K562 (cell line): ENCODE measurements around the gene MAP4K5. TPM values are rescaled to one million over a fixed set of nuclear protein-coding genes. Genes with fewer than 3 reads are reported as not detected.

Source experiments
- ATAC-seq: fragments of 200-7000 bp; cut with Tn5 transposase; 3 replicates; pipeline ENCODE4 v1.9.1; 2020; ENCODE audit warnings: moderate library complexity
- BruUV-seq: library from RNA; stranded (reverse); fragments of 400-500 nt; replicated peaks from 2 replicates; lab custom pipeline; 2021; lab: Mats Ljungman, UMichigan
- CTCF ChIA-PET: fragments of 300-600 bp; formaldehyde crosslinking; extraction: SDS; loops from one replicate; lab custom pipeline; 2021; ENCODE audit warnings: low intra/inter-chr PET ratio; lab: Yijun Ruan, JAX
- POLR2A ChIA-PET: fragments of 300-600, 350-650 bp; sonication (Branson Sonifier 250); formaldehyde crosslinking; extraction: SDS; loops from one replicate; lab custom pipeline; 2021; ENCODE audit warnings: antibody characterized with exemption, inconsistent platforms; lab: Yijun Ruan, JAX
- DNase-seq, 4 experiments: peaks; one replicate each; pipeline versions ENCODE4 v3.0.0 to v3.0.0-alpha.2; 2011 to 2018; ENCODE audit warnings: low spot score in 3 of 4, mixed read lengths in 3 of 4; ENCODE audit errors: extremely low read depth in 1 of 4
- FAIRE-seq: peaks from 2 replicates; lab custom pipeline; 2011; peaks lifted over from hg19 to GRCh38; lab: Jason Lieb, UNC
- H2AFZ ChIP-seq: 2 replicates; pipeline ENCODE4 v1.6.0; 2011; ENCODE audit warnings: low read depth, low read length, control low read depth, inconsistent platforms
- H3K27ac ChIP-seq: fragments of 200-600 bp; 3 replicates; pipeline ENCODE4 v1.8.0; 2011; ENCODE audit warnings: low read depth, mild to moderate bottlenecking, control low read depth, inconsistent platforms, low read length, moderate library complexity, mixed read lengths; ENCODE audit errors: extremely low read depth
- H3K27me3 ChIP-seq, 2 experiments: fragments of 300-600 bp in 1 of 2; 2 replicates in 1 of 2; 3 replicates in 1 of 2; pipeline versions ENCODE4 v1.6.0 to v1.8.0; 2011; ENCODE audit warnings: inconsistent platforms in 2 of 2, low read length in 2 of 2, mild to moderate bottlenecking in 1 of 2, mixed read lengths in 1 of 2, moderate library complexity in 1 of 2; ENCODE audit not compliant: control insufficient read depth in 2 of 2, insufficient read depth in 2 of 2
- H3K36me3 ChIP-seq: fragments of 300-600 bp; 3 replicates; pipeline ENCODE4 v1.8.0; 2011; ENCODE audit warnings: mild to moderate bottlenecking, low read length, inconsistent platforms; ENCODE audit not compliant: control insufficient read depth, insufficient read depth
- H3K4me1 ChIP-seq, 2 experiments: fragments of 200-600 bp in 1 of 2; replicated peaks in 1 of 2; 2 replicates in 1 of 2; 3 replicates in 1 of 2; pipeline versions ENCODE4 v1.5.1 to v1.8.0; 2011; ENCODE audit warnings: inconsistent platforms in 2 of 2, low read length in 2 of 2, mild to moderate bottlenecking in 1 of 2, mixed read lengths in 1 of 2, moderate library complexity in 1 of 2; ENCODE audit not compliant: control insufficient read depth in 2 of 2, insufficient read depth in 2 of 2
- H3K4me2 ChIP-seq: 2 replicates; pipeline ENCODE4 v1.6.1; 2011; ENCODE audit warnings: low read length, control low read depth, inconsistent platforms, mixed read lengths; ENCODE audit not compliant: insufficient read depth
- H3K4me3 ChIP-seq: fragments of 200-600 bp; sonication (generic), shearing (Covaris generic); 2 replicates; pipeline ENCODE4 v1.5.1; 2016; ENCODE audit warnings: control low read depth, inconsistent platforms
- H3K79me2 ChIP-seq: fragments of 200-600 bp; 3 replicates; pipeline ENCODE4 v1.8.0; 2011; ENCODE audit warnings: low read length, inconsistent platforms; ENCODE audit not compliant: control insufficient read depth, insufficient read depth
- H3K9ac ChIP-seq, 2 experiments: 2 replicates each; pipeline versions ENCODE4 v1.6.0 to v1.6.1; 2011; ENCODE audit warnings: low read depth in 2 of 2, low read length in 2 of 2, control low read depth in 1 of 2, inconsistent platforms in 1 of 2, mild to moderate bottlenecking in 1 of 2, mixed read lengths in 1 of 2; ENCODE audit not compliant: insufficient read depth in 1 of 2
- H3K9me1 ChIP-seq: one replicate; pipeline ENCODE4 v1.6.0; 2011; ENCODE audit warnings: inconsistent platforms, mild to moderate bottlenecking, low read length, moderate library complexity; ENCODE audit not compliant: control insufficient read depth, insufficient read depth
- H3K9me3 ChIP-seq: replicated peaks from 2 replicates; pipeline ENCODE4 v1.5.1; 2011; ENCODE audit warnings: low read depth, low read length, inconsistent platforms; ENCODE audit not compliant: control insufficient read depth, insufficient read depth
- H4K20me1 ChIP-seq: replicated peaks from 2 replicates; pipeline ENCODE4 v1.6.1; 2011; ENCODE audit warnings: low read length, inconsistent platforms, mixed read lengths; ENCODE audit not compliant: control insufficient read depth, insufficient read depth
- BRD9 ChIP-seq: fragments of 450-650 bp; IDR thresholded peaks from 2 replicates; pipeline ENCODE4 v1.6.1; 2018; ENCODE audit warnings: low read depth; ENCODE audit not compliant: partially characterized antibody
- CREM ChIP-seq: IDR thresholded peaks from 2 replicates; pipeline ENCODE4 v1.6.1; 2014; ENCODE audit warnings: antibody characterized with exemption, low read depth
- MTA3 ChIP-seq: fragments of 450-650 bp; formaldehyde crosslinking; IDR thresholded peaks from 2 replicates; pipeline ENCODE4 v1.6.1; 2017; ENCODE audit warnings: mild to moderate bottlenecking, borderline replicate concordance
- NFIC ChIP-seq: fragments of 450-650 bp; IDR thresholded peaks from 2 replicates; pipeline ENCODE4 v1.6.1; 2017; ENCODE audit warnings: mild to moderate bottlenecking, inconsistent platforms
- RAD51 ChIP-seq: fragments of 450-650 bp; IDR thresholded peaks from 2 replicates; pipeline ENCODE4 v1.7.1; 2016; ENCODE audit warnings: low read depth, mild to moderate bottlenecking, borderline replicate concordance
- TRIM28 ChIP-seq: fragments of 450-650 bp; IDR thresholded peaks from 2 replicates; pipeline ENCODE4 v1.6.1; 2017
- XRCC3 ChIP-seq: fragments of 450-650 bp; IDR thresholded peaks from 2 replicates; pipeline ENCODE4 v1.6.1; 2017; ENCODE audit warnings: mild to moderate bottlenecking, moderate library complexity
- ZBED1 ChIP-seq: IDR thresholded peaks from 2 replicates; pipeline ENCODE4 v1.6.1; 2014
- ZNF23 ChIP-seq: fragments of 250-450 bp; sonication (Bioruptor Pico); IDR thresholded peaks from 2 replicates; pipeline ENCODE4 v1.4.0; 2020; ENCODE audit warnings: mild to moderate bottlenecking
- ZNF785 ChIP-seq: fragments of 250-450 bp; sonication (Bioruptor Pico); IDR thresholded peaks from 2 replicates; pipeline ENCODE4 v1.4.0; 2020; ENCODE audit warnings: mild to moderate bottlenecking
- ZNF830 ChIP-seq: fragments of 250-450 bp; sonication (Bioruptor Pico); IDR thresholded peaks from 2 replicates; pipeline ENCODE4 v1.5.0; 2021; ENCODE audit warnings: mild to moderate bottlenecking
- WGBS: fragments of 100-300 bp; shearing (Covaris generic); methylation state at CpG from one replicate; pipeline ENCODE4 v1.1.6; 2016; ENCODE audit warnings: low coverage, mixed read lengths; ENCODE audit not compliant: insufficient coverage; ENCODE audit errors: missing lambda C conversion rate; 5-methylcytosine and 5-hydroxymethylcytosine counted together
- in situ Hi-C: fragments of 300-500 bp; cut with MboI; formaldehyde crosslinking; loops from 4 replicates; pipeline ENCODE4 v1.15.0; 2018; ENCODE audit warnings: inconsistent platforms, mixed read lengths
- intact Hi-C: fragments of 100-400 bp; cut with micrococcal nuclease; formaldehyde crosslinking; loops from 2 replicates; pipeline ENCODE4 v1.14.2; 2022
- polyA plus RNA-seq, 8 experiments: library from polyadenylated mRNA; depleted of rRNA in 4 of 8; stranded (reverse) in 5 of 8; unstranded in 3 of 8; fragments of >200 nt; fragmentation: Nextera tagmentation in 2 of 8; fragmentation: Illumina TruSeq in 1 of 8; extraction: Ambion mirVana in 2 of 8; extraction: Trizol in 1 of 8; gene quantifications; 2 replicates each; pipeline versions ENCODE4 v1.2.1 to v1.2.3, GENCODE V29; 2011 to 2014; ENCODE audit warnings: inconsistent platforms in 1 of 8, missing spikeins in 1 of 8
- total RNA-seq, 7 experiments: library from RNA; depleted of rRNA in 6 of 7; stranded (reverse); fragments of >200 nt in 6 of 7; fragmentation: Illumina TruSeq in 2 of 7; extraction: Trizol in 2 of 7; gene quantifications; 2 replicates each; pipeline versions ENCODE4 v1.2.1 to v1.2.3, GENCODE V29; 2011 to 2021; ENCODE audit warnings: low replicate concordance in 1 of 7
- TF ChIP-seq, protein P1 (sequence below): sonication (generic); IDR thresholded peaks from 2 replicates; pipeline ENCODE4 v1.6.1; 2016

Gene MAP4K5
- total and polyA plus RNA-seq, 9 of the 15 experiments (the other 6 are each of a cell fraction or from before 2014, with no cell fraction given): 5.9 to 29.4 (median 18.0) TPM

DNA sequence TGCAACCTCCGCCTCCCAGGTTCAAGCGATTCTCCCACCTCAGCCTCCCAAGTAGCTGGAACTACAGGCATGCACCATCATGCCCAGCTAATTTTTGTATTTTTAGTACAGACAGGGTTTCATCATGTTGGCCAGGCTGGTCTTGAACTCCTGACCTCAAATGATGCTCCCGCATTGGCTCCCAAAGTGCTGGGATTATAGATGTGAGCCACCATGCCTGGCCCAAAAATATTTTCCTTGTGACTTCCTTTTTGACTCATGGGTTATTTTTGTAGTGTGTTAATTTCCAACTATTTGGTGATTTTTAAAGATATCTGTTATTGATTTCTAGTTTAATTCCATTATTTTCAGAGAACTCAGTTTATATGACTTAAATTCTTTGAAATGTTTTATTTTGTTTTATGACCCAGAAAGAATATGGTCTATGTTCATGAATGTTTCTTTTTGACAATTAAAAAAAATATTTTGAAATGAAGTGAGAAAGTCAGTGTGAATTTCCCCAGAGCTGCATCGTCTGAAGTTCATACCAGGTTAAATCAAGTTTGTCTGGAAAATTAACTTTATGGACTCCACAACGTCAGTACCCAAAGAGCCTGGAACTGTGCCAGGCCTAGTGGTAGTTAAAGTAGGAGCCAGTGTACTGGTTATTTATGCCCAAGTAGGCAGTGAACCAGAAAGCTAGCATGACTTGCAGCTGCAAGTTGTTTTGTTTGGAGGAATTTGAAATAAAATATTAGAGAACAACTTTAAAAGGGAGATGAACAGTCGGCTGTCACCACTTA is 132.9 kb downstream of the MAP4K5 start:
- no peaks in the 10 kb centered on the region for H4K20me1 ChIP-seq
- no peak overlapping the region for H3K4me2 ChIP-seq
- POLR2A ChIA-PET: interaction anchor here (0.6 kb wide), 1 partner anchor 1185 kb away, joined by 3 read pairs; no protein-coding TSS in a partner anchor
- DNase-seq (no peak), ATAC-seq (no peak), FAIRE-seq (no peak)
- H3K9me1 ChIP-seq: no peaks in the 10 kb centered on the region
- 38% methylated on average over 4 of the region's 6 CpGs for WGBS
- H2AFZ ChIP-seq: no peak overlapping the region
- in situ Hi-C loops (no loop called here), intact Hi-C loops (loop anchor here (5.0 kb wide), 1 partner anchor 133 kb away; the partner anchor contains the start of gene MAP4K5)
- H3K9me3 ChIP-seq: no peaks in the 10 kb centered on the region
- no TSS peak for BruUV-seq
- no peak overlapping the region for H3K4me3 ChIP-seq
- no peak overlapping the region for H3K27ac ChIP-seq
- H3K79me2 ChIP-seq: peaks cover 20% of the 10 kb centered on the region
- TF ChIP-seq CREM (no peak), RAD51 (no peak), MTA3 (no peak), BRD9 (no peak), XRCC3 (no peak), ZBED1 (no peak), TRIM28 (no peak), ZNF785 (CRISPR knock-in tag) (no peak), ZNF830 (CRISPR knock-in tag) (no peak), NFIC (peak; percentile 53), ZNF23 (CRISPR knock-in tag) (no peak)
- TF ChIP-seq, protein P1, sequence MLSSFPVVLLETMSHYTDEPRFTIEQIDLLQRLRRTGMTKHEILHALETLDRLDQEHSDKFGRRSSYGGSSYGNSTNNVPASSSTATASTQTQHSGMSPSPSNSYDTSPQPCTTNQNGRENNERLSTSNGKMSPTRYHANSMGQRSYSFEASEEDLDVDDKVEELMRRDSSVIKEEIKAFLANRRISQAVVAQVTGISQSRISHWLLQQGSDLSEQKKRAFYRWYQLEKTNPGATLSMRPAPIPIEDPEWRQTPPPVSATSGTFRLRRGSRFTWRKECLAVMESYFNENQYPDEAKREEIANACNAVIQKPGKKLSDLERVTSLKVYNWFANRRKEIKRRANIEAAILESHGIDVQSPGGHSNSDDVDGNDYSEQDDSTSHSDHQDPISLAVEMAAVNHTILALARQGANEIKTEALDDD: 0 out of 2 replicates have a peak, but pooled peaks have one; percentile 12
- TF ChIP-seq, all 486 proteins: peak for 2
- CTCF ChIA-PET: no interaction called here
- Histone ChIP-seq H3K4me1 (peaks cover 5 to 15% of the 10 kb centered on the region in 2 experiments; a peak in 4 of 5 replicates), H3K36me3 (no peaks in the 10 kb centered on the region), H3K27me3 (no peaks in the 10 kb centered on the region), H3K9ac (no peak overlapping the region)
